Activated CD4-positive, alpha-beta T cell treated with anti-CD3 and anti-CD28 coated beads for 48 hours (primary cell): ENCODE measurements around the gene ZDHHC14.
"Not testable (repeated sequence)": the region's sequence is repeated elsewhere in the genome, so short reads cannot be mapped to it uniquely, and the experiment has no call there.

Source experiments
- DNase-seq: peaks from one replicate; pipeline ENCODE4 v3.0.0-alpha.2; 2020

The ZDHHC14 gene

GRCh38 chr6:157380779-157381561 is at the start of gene ZDHHC14:
Gene ZDHHC14 (plus strand): TSS chr6:157381190.
- peak; percentile 93 for DNase-seq

- no peak for DNase-seq
Measured at GRCh38 chr6:157332813-157333212, 48.2 kb upstream of the ZDHHC14 start.

DNA sequence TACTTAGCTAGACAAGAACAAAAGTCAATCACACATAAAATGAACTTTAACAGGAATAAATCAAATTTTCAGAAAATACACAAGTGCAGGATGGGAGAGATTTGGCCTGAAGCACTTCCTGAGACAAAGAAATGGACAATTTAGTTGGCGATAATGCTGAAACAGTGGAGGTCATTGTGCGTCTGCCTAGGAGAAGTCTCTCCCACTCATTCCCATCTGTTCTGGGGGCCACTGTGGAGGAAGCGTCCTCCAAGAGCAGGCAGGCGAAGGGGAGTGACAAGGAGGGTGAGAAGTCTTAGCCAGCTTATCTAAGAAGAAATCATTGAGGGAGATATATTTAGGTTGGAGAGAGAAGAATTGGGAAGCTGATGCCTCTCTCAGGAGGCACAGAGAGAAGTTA is 47.5 kb upstream of the ZDHHC14 start:
- no peak for DNase-seq

DNA sequence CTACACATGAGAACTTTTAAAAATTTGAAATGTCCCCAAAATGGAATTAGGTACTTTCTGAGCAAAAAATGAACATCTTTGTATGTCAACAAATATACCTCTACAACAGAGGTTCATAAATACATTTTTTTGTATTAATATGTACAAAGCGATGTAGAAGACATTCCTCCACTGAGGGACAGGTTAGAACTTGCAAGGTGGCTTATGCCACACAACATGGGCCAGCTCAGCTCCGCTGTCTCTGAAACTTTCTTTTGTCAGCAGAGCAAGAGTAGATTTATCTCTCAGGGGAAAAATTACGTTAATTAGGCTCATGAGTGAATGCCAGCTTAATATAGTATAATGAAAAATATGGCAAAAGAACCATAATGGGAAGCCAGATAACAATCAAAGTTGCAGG is 47.0 kb upstream of the ZDHHC14 start:
- no peak for DNase-seq

GRCh38 chr6:157335829-157336228 is 45.2 kb upstream of the ZDHHC14 start:
- DNase-seq = no peak

GRCh38 chr6:157337276-157337675 is 43.7 kb upstream of the ZDHHC14 start:
- not testable (repeated sequence) for DNase-seq

DNA sequence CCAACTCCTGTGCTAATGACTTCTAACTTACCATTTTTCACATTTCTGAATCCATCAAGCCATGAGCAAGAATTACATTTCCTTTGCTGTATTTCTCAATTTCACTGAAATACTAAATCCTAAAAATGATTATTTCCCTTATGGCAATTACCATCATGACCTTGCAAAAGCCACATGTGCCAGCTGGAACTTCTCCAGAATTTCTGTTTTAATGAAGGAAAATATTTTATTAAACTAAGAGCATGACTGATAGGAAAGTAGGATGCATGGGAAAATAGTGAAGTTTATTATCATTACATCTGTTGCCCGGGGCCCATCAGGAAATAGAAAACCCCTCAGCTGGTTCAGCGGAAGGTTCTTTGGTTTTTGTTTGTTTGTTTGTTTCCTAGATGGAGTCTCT is 43.2 kb upstream of the ZDHHC14 start:
- no peak for DNase-seq

DNA sequence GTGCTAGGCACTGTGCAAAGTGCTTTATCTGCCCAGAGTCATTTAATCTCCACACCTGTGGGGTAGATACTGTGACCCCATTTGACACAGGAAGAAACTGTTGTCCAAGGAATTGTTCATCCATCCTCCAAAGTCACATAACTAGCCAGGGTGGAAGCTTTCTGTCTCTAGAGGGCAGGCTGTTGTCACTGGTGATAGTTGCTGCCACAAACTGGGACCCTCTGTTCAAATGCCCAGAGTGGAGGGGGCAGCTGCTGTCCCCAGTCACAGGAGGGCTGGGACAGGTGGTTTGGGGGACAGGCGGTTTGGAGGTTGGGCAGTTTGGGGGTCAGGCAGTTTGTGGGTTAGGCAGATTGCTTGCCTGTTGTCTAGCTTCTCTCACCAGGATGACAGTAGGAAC is 41.6 kb upstream of the ZDHHC14 start:
- DNase-seq = no peak

DNA sequence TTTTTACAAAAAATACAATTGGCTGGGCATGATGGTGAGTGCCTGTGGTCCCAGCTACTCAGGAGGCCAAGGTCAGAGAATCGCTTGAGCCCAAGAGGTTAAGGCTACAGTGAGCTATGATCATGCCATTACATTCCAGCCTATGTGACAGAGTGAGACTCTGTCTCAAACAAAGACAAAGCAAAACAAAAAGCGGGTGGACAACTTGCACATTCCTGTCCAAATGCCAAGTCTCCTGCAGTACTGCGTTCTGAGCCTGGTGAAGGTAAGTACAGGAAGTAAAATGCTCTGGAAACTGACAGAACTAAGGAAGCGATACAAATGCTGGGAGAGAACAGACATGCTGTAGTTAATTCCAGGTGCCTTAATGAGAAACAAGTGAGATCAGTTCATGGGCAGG is 37.3 kb upstream of the ZDHHC14 start:
- DNase-seq = no peak

DNA sequence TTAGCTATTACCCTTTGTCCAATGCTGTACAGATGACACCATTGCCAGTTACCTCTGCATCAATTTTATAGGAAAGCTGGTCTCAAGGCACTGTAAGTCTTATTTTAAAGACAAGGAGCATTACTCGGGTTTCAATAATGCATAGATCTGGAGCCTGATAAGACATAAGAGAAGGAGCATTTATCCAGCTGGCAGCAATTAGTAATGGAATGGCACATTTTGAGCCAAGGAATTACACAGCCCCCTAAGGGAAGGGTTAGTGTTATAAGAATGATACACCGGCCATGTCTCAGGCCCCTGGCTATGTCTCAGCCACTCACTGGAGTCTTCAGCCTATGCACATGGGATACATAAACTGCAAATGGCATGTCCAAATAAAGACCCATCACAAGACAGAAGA is 34.6 kb upstream of the ZDHHC14 start:
- no peak for DNase-seq

DNA sequence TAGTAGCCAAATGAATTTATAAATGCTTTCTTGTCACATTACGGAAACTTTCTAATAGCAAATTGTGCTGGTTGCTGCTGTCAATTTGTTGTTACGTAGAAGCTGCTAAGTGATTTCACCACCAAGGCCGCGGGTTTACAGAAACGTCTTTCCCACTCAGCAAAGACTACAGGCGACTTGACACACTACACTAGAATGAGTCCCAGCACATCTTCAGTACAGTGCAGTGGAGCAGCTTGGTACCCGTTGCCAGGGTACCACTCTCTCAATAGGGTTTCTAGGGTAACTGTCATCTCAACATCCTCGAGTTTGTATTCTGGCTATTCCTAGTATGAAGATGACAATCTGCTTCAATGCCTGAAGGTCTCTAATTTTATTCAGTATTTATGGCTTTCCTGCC is 22.7 kb upstream of the ZDHHC14 start:
- DNase-seq = no peak

GRCh38 chr6:157361886-157362285 is 19.1 kb upstream of the ZDHHC14 start:
- no peak for DNase-seq

DNA sequence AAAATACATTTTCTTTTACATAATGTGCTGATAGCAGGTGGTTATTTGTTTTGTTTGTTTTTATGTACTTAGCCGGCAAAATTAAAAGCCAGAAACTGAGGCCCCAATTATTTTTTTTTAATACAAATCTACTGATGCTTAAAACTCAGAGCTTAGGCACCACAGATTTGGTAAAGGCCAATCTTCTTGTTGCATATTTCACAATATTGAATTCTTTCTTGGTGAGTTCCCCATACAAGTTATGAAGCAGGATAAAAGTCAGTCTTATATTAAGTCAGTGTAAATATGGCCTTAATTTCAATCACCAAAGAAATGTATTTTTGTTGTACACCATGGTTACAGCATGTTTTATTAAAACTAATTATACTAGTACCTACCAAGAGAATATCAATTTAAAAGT is 16.3 kb upstream of the ZDHHC14 start:
- no peak for DNase-seq

GRCh38 chr6:157366648-157367047 is 14.3 kb upstream of the ZDHHC14 start:
- no peak for DNase-seq

DNA sequence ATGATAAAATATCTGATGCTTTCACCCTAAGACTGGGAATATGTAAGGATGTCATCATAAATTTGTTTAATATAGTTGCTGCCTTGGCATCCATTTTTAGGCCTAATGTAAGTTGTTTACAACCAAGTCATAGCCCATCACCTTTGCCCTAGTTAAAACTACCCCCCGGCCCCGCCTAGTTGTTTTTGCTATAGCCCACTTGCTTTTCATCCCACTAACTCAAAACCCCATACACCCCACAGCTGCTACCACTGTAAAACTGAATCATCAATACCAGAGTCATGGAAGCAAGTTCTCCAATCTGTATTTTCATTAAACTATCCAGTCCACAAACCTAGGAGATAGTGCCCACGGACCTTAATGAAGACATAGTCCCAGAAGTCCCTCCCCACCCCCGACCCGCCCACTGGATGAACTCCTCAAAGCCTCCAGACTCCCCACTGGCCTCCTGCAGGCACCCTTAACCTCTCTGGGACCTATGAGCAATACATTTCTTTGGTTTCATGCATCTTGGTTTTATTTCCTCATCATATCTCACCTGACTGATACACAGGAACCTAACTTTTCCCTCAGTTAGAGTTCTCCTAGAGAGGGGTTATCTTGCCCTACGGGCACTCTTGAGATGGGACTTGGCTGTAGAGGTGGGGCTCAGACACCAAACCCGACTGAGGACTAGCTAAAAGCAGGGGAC is 12.5 kb upstream of the ZDHHC14 start:
- peak; percentile 25 for DNase-seq

DNA sequence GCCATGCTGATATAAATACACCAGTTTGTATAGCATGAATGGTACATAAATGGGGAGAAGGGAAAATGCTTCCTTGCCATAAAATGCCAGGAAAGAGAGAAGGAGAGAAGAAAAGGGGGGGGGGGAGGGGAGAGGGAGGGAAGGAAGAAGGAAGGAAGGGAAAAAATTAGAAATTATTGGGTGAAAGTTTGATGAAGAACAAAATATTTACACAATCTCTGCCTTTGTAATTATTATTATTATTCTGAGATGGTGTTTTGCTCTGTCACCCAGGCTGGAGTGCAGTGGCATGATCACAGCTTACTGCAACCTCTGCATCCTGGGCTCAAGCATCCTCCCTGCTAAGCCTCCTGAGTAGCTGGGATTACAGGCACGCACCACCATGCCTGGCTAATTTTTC is 10.2 kb upstream of the ZDHHC14 start:
- no peak for DNase-seq

- no peak for DNase-seq
Measured at GRCh38 chr6:157372501-157373280, 8.3 kb upstream of the ZDHHC14 start.

- DNase-seq = no peak
Measured at GRCh38 chr6:157374889-157375443, 6.0 kb upstream of the ZDHHC14 start.

DNA sequence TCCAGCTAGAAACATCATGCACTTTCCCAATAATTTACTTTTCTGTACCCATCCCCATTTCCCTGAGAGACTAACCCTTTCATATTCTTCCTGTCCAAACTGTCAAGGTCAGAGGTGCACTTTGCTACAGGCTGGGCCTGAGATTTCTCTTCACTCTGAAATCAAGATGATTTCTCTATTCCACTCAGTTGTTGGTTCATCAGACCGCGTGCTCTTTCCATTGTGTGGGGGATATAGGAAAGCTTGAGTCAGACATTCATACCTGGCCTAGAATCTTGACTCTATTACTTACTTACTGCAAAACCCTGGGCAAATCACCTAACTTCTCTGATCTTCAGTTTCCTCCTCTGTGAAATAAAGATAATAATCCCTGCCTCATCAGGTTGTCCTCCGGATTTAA is 4.7 kb upstream of the ZDHHC14 start:
- peak; percentile 49 for DNase-seq

DNA sequence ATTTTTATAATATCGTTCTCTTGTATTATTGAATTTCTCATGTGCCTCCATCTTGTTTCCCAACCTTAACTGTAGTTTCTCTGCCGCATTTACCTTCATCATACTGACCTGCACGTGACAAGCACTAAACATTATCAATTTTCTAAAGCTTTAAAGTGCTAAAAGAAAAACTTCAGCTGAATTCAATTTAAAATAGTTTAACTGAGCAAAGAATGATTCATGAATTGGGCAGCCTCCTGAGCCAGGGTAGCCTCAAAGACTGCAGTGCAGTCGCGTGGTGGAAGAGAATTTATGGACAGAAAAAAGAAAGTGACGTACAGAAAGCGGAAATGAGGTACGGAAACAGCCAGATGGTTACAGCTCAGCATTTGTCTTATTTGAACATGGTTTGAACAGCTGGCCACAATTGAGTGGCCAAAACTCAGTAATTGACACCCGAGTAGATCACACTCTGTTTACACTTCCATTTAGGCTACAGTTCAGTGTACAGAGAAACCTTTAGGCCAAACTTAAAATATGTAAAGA is 4.2 kb upstream of the ZDHHC14 start:
- DNase-seq = no peak

- DNase-seq = peak; percentile 92
Measured at GRCh38 chr6:157379656-157380457, 1.1 kb upstream of the ZDHHC14 start.

DNA sequence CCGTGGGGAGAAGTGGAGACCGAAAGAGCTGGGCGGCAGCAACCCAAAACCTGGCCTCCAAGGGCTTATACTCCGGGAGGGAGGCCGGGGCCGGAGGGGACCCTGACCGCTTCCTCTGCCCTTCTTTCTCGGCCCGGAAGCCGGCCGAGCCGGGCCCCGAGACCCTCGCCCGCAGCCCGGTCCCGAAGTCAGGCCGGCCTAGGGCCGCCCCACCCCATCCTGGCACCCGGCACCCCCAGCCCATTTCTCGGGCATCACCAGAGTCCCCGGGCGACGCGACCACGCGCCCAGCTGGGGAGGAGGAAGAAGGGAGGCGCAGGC is 572 bp upstream of the ZDHHC14 start:
- DNase-seq = no peak
